GM21447 (cell line): Measurements from ENCODE around the gene MN1.

ENCODE experiments used
- ATAC-seq: cut with Tn5 transposase; IDR thresholded peaks from one replicate; pipeline ENCODE4 v1.9.1; 2021; ENCODE audit not compliant: unreplicated experiment

The MN1 gene

GRCh38 chr22:27800250-27801201 lies 1.0 kb downstream of the MN1 start:
- no peak for ATAC-seq

GRCh38 chr22:27799827-27800249 lies 1.7 kb downstream of the MN1 start:
- ATAC-seq: no peak

GRCh38 chr22:27799015-27799826 lies 2.3 kb downstream of the MN1 start:
- no peak for ATAC-seq

- ATAC-seq: no peak
Measured at GRCh38 chr22:27798511-27799014, 3.0 kb downstream of the MN1 start.

- ATAC-seq: no peak
Measured at GRCh38 chr22:27797520-27798391, 3.8 kb downstream of the MN1 start.

GRCh38 chr22:27796829-27797519 lies 4.6 kb downstream of the MN1 start:
- ATAC-seq: no peak

- no peak for ATAC-seq
Measured at GRCh38 chr22:27795696-27796517, 5.6 kb downstream of the MN1 start.

- no peak for ATAC-seq
Measured at GRCh38 chr22:27795053-27795452, 6.5 kb downstream of the MN1 start.

GRCh38 chr22:27794226-27794625 lies 7.3 kb downstream of the MN1 start:
- ATAC-seq: no peak

GRCh38 chr22:27793576-27793975 lies 8.0 kb downstream of the MN1 start:
- no peak for ATAC-seq

GRCh38 chr22:27792452-27793161 lies 8.9 kb downstream of the MN1 start:
- ATAC-seq: no peak

- no peak for ATAC-seq
Measured at GRCh38 chr22:27791859-27792241, 9.7 kb downstream of the MN1 start.

GRCh38 chr22:27791159-27791858 lies 10.2 kb downstream of the MN1 start:
- no peak for ATAC-seq

- ATAC-seq: no peak
Measured at GRCh38 chr22:27790376-27791158, 11.0 kb downstream of the MN1 start.

GRCh38 chr22:27788500-27789288 lies 12.9 kb downstream of the MN1 start:
- ATAC-seq: no peak

- no peak for ATAC-seq
Measured at GRCh38 chr22:27786965-27787364, 14.6 kb downstream of the MN1 start.
